Measurements from ENCODE around the gene RIMS4. TPM values are rescaled to one million over a fixed set of nuclear protein-coding genes. Genes with fewer than 3 reads are reported as not detected.

RIMS4 gene
- total and polyA plus RNA-seq, 10 of the 15 experiments (the other 5 are each of a cell fraction or from before 2014, with no cell fraction given), result under 0.01 to 0.07 (median 0.05) TPM; not detected in 5

DNA sequence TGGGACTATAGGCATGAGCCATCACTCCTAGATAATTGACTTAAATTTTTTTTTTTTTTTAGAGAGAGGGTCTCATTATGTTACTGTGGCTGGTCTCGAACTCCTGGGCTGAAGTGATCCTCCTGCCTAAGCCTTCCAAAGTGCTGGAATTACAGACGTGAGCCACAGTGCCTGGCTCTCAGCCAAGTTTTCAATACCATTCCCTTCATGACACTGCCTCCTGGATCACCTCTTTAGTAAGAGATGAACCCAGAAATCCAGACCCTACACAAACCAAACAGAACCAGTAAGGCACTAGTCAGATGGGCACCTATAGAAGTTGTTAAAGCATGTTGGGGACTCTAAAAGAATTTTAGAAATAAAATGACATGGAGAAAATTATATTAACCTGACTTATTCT, 18.3 kb upstream of the RIMS4 start (continued):
- no peak for TF ChIP-seq ZZZ3 (IDR thresholded peaks at IDR 0.05; ENCODE audit: control insufficient read depth, insufficient read length, low read depth)
- no peak for TF ChIP-seq IRF4 (IDR thresholded peaks at IDR 0.05; ENCODE audit: low read depth, low read length)
- no peak for TF ChIP-seq BRCA1 (IDR thresholded peaks at IDR 0.05; ENCODE audit: low read depth, low read length)

DNA sequence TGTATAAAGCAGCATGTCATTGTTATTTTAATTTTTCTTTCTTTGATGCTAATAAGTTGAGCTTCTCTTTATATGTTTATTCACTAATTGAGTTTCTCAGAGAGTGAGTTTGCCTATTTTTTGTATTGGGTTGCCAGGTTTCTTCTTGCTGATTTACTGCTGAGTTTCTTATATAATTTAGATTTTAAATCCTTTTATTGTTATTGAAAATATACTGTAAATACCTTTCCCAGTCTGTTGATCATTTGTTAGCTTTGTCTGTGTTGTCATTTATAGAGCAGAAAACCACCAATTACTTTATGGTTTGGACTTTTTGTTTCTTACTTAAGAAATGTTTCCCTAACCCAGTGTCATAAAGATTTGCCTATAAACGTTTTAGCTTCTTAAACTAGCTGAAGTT, 17.1 kb upstream of the RIMS4 start:
- Histone ChIP-seq H3K9ac (ENCODE audit: control insufficient read depth, insufficient read depth, low read length) (no peak overlapping the region), H3K79me2 (ENCODE audit: control insufficient read depth, insufficient read depth, low read length) (no peaks in the 10 kb centered on the region), H3K36me3 (ENCODE audit: control insufficient read depth in 2 of 2, insufficient read depth in 2 of 2, low read length in 1 of 2) (no peaks in the 10 kb centered on the region), H3K4me2 (ENCODE audit: control insufficient read depth, insufficient read depth) (no peak overlapping the region), H3K4me3 (no peak overlapping the region), H2AFZ (ENCODE audit: control insufficient read depth, low read depth, low read length) (no peak overlapping the region), H3K27ac (ENCODE audit: control insufficient read depth, insufficient read depth) (no peak overlapping the region), H4K20me1 (ENCODE audit: control insufficient read depth, insufficient read depth) (no peaks in the 10 kb centered on the region), H3K9me3 (replicated peaks; ENCODE audit: control insufficient read depth, insufficient read depth, low read length) (no peaks in the 10 kb centered on the region), H3K4me1 (ENCODE audit: control insufficient read depth, insufficient read depth, low read length) (no peaks in the 10 kb centered on the region), H3K27me3 (replicated peaks in 1 of 2; ENCODE audit: control insufficient read depth in 2 of 2, insufficient read depth in 2 of 2, low read length in 1 of 2) (no peaks in the 10 kb centered on the region; a peak in 1 of 4 replicates)
- intact Hi-C loops (cut with micrococcal nuclease; ENCODE audit: unreplicated experiment) (no loop called here), in situ Hi-C loops (cut with MboI) (no loop called here)
- POLR2A ChIA-PET, result no interaction called here
- ATAC-seq, result no peak
- no peak for FAIRE-seq
- RAD21 ChIA-PET (ENCODE audit: unreplicated experiment), result no interaction called here
- no peak for DNase-seq (ENCODE audit: low read depth, low spot score)
- SMC1A ChIA-PET (ENCODE audit: uncharacterized antibody, unreplicated experiment), result interaction anchor here (0.7 kb wide), 1 partner anchor 802 kb away, joined by 3 read pairs; the partner anchor contains the start of gene WFDC10A
- CTCF ChIA-PET, result no interaction called here
- BruUV-seq (replicated peaks), result no TSS peak
- 0% methylated on average over 1 of the region's 1 CpG for WGBS (ENCODE audit: insufficient coverage, insufficient replicate concordance, low lambda C conversion rate, missing lambda C conversion rate)
- TF ChIP-seq, protein P1, sequence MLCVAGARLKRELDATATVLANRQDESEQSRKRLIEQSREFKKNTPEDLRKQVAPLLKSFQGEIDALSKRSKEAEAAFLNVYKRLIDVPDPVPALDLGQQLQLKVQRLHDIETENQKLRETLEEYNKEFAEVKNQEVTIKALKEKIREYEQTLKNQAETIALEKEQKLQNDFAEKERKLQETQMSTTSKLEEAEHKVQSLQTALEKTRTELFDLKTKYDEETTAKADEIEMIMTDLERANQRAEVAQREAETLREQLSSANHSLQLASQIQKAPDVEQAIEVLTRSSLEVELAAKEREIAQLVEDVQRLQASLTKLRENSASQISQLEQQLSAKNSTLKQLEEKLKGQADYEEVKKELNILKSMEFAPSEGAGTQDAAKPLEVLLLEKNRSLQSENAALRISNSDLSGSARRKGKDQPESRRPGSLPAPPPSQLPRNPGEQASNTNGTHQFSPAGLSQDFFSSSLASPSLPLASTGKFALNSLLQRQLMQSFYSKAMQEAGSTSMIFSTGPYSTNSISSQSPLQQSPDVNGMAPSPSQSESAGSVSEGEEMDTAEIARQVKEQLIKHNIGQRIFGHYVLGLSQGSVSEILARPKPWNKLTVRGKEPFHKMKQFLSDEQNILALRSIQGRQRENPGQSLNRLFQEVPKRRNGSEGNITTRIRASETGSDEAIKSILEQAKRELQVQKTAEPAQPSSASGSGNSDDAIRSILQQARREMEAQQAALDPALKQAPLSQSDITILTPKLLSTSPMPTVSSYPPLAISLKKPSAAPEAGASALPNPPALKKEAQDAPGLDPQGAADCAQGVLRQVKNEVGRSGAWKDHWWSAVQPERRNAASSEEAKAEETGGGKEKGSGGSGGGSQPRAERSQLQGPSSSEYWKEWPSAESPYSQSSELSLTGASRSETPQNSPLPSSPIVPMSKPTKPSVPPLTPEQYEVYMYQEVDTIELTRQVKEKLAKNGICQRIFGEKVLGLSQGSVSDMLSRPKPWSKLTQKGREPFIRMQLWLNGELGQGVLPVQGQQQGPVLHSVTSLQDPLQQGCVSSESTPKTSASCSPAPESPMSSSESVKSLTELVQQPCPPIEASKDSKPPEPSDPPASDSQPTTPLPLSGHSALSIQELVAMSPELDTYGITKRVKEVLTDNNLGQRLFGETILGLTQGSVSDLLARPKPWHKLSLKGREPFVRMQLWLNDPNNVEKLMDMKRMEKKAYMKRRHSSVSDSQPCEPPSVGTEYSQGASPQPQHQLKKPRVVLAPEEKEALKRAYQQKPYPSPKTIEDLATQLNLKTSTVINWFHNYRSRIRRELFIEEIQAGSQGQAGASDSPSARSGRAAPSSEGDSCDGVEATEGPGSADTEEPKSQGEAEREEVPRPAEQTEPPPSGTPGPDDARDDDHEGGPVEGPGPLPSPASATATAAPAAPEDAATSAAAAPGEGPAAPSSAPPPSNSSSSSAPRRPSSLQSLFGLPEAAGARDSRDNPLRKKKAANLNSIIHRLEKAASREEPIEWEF (IDR thresholded peaks at IDR 0.05; ENCODE audit: insufficient replicate concordance, low read depth, low read length), result no peak
- TF ChIP-seq BHLHE40 (IDR thresholded peaks at IDR 0.05; ENCODE audit: borderline replicate concordance in 1 of 2, low read depth in 2 of 2, low read length in 1 of 2) (no peak), GABPA (IDR thresholded peaks at IDR 0.05; ENCODE audit: low read depth) (no peak), FOS (IDR thresholded peaks at IDR 0.05; ENCODE audit: borderline replicate concordance, extremely low read depth, insufficient read length) (no peak), BACH1 (IDR thresholded peaks at IDR 0.05; ENCODE audit: borderline replicate concordance) (no peak), SRF (IDR thresholded peaks at IDR 0.05; ENCODE audit: low read depth in 2 of 2, low read length in 2 of 2) (no peak), HDAC2 (IDR thresholded peaks at IDR 0.05) (no peak), SUZ12 (IDR thresholded peaks at IDR 0.05; ENCODE audit: unreplicated experiment) (no peak), MYC (IDR thresholded peaks at IDR 0.05; ENCODE audit: insufficient read depth, insufficient read length, insufficient replicate concordance, low read length, severe bottlenecking) (no peak), SIX5 (IDR thresholded peaks at IDR 0.05; ENCODE audit: low read depth, low read length, severe bottlenecking) (no peak), MXI1 (IDR thresholded peaks at IDR 0.05; ENCODE audit: low read depth, low read length) (no peak), SREBF2 (IDR thresholded peaks at IDR 0.05; ENCODE audit: low read length) (no peak), CEBPB (IDR thresholded peaks at IDR 0.05; ENCODE audit: borderline replicate concordance in 1 of 2, low read depth in 2 of 2, low read length in 2 of 2) (no peak)
- TF ChIP-seq, protein P2, sequence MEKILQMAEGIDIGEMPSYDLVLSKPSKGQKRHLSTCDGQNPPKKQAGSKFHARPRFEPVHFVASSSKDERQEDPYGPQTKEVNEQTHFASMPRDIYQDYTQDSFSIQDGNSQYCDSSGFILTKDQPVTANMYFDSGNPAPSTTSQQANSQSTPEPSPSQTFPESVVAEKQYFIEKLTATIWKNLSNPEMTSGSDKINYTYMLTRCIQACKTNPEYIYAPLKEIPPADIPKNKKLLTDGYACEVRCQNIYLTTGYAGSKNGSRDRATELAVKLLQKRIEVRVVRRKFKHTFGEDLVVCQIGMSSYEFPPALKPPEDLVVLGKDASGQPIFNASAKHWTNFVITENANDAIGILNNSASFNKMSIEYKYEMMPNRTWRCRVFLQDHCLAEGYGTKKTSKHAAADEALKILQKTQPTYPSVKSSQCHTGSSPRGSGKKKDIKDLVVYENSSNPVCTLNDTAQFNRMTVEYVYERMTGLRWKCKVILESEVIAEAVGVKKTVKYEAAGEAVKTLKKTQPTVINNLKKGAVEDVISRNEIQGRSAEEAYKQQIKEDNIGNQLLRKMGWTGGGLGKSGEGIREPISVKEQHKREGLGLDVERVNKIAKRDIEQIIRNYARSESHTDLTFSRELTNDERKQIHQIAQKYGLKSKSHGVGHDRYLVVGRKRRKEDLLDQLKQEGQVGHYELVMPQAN (conservative IDR thresholded peaks at IDR 0.05), result no peak
